HG02678 (cell line): ENCODE results near the gene ALKBH1.
"Not testable (repeated sequence)": the region's sequence is repeated elsewhere in the genome, so short reads cannot be mapped to it uniquely, and the experiment has no call there.

ENCODE experiments used
- ATAC-seq: cut with Tn5 transposase; IDR thresholded peaks from one replicate; pipeline ENCODE4 v1.9.1; 2021; ENCODE audit warnings: mild to moderate bottlenecking, moderate library complexity; ENCODE audit not compliant: unreplicated experiment

The ALKBH1 gene

DNA sequence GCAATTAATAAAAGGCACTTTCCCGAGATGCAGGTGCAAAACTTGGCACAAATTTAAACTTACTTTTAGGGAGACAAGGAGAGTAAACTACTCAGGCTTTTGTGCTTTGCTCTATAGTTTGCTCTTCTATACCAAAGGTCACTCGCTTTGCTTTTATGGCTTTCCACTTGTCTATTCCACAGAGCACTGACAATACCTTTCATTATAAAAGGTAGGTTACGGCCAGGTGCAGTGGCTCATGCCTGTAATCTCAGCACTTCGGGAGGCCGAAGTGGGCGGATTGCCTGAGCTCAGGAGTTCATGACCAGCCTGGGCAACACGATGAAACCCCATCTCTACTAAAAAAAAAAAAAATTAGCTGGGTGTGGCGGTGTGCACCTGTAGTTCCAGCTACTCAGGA lies 32.9 kb downstream of the ALKBH1 start:
- ATAC-seq, result no peak

DNA sequence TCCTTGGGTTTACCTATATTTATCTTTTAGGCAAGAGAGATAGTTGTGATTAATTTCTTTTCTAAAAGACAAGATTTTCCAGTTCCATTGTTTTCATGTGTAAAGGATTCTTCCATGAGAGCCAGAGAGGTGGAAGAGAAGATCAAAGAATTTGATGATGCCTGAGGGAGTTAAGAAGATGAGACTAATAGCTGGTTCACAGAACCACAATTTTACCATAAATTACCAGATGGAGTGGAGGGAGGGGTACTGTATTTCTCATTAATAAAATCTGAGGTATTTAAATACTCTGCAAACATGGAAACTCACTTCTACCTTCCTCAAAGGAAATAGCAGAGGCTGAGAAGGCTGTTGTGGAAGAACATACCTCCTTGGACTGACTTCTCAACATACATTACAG lies 34.6 kb downstream of the ALKBH1 start:
- ATAC-seq, result no peak

DNA sequence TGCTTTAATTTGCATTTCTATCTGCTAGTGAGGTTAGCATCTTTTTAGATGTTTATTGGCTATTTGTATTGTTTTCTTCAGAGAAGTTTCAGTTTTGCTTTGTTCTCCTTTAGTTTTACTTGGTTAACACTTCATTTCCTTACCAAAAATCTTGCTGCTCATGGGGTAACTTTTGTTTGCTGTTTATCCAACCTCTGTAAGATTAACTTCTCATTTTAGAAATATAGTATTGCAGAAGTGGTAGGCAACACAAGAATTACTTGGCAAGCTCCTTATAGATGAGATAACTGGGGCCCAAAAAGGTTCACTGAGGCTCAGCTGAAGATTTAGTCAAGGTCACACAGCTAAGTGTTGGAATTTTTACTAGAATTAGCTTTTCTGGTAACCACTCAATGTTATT lies 40.5 kb downstream of the ALKBH1 start:
- no peak for ATAC-seq

DNA sequence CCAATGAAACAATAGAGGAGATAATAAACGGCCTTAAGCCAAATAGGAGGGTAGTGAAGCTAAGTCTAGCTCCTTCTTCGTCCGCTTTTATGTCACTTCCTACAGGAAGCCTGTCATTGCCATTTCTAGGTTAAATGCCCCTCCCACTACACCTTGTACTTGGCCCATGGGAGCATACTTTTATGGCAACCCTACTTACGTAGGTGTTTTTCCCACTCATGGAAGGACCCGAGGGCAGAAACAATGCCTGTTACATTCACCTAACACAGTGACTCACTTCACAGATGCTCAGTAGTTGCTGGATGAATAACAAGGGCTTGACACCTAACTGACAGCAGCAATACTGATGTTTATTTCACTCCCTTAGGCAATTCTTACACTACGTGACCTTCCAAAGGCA lies 44.5 kb downstream of the ALKBH1 start:
- ATAC-seq, result no peak

DNA sequence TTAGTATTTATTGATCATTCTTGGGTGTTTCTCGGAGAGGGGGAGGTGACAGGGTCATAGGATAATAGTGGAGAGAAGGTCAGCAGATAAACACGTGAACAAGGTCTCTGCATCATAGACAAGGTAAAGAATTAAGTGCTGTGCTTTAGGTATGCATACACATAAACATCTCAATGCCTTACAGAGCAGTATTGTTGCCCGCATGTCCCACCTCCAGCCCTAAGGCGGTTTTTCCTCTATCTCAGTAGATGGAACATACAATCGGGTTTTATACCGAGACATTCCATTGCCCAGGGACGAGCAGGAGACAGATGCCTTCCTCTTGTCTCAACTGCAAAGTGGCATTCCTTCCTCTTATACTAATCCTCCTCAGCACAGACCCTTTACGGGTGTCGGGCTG lies 46.3 kb downstream of the ALKBH1 start:
- ATAC-seq, result not testable (repeated sequence)

DNA sequence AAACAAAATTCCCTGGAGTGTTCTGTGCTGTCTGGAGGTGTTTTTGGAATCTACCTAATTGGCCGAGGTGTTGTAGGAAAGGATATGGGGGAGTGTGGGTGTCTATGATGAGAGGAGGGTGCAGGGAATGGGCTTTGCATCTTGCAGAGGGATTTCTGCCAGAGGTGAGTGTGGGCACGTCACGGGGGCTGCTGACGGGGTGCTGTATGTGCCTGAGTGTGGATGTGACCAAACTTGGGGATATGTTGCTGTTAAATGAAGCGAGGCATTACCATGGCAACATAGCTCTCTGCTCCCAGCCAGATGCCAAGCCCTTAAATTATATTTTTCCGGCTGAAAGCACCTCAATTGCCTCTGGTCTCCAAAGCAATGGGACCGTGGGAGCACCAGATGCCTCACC lies 47.1 kb downstream of the ALKBH1 start:
- no peak for ATAC-seq

DNA sequence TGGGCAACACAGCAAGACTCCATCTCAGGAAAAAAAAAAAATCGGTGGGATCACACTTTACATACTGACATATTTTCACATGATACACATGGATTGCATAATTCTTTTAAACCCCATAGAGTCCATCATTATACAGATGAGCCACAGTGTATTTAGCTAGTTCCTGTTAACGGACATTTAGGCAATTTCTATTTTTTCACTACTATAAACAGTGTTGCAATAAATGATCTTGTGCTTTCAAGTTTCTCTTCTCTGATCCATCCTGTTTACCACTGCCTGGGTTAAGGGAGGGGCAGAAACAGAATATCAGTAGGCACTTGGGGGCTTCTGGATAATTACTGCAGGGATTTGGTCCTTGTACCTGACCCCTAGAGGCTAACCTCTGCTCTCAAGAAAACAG lies 48.0 kb downstream of the ALKBH1 start:
- ATAC-seq, result no peak

DNA sequence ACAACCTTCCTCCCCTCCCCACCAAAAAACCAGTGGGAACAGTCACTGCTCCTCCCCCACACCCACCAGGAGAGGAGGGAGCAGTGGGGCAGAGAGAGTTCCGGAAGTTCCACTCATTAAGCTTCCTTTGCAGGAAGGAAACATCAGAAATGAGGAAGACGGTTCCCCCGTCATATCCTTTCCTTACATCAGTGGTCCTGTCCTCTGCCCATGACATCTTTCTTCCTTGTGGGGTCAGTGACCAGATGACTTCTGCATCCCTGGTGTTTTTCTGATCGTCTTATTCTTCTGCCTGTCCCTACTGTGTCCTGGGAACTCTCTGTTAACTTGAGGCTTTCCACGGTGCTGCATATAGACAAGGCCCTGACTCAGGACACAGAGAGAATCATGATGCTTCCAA lies 50.5 kb downstream of the ALKBH1 start:
- no peak for ATAC-seq

DNA sequence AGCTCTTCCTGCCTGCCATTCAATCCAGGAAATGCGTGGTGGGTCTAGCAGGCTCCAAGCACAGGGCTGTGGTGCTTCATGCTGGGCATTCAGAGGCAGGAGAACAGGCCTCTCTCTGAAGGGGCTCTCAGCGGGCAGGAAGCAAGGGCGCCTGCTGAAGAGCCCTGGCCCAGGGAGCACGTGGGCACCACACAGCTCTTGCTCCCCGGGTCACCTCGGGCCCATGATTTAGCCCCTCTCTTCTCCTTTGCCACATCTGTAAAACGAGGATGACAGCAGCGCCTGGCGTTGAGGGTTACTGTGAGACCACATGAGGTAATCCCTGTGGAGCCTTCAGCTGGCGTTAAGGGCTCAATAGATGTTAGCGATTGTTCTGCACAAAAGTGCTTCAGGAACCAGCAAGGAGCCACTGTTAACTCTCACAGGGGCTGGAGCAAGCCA lies 53.8 kb downstream of the ALKBH1 start:
- ATAC-seq, result no peak

DNA sequence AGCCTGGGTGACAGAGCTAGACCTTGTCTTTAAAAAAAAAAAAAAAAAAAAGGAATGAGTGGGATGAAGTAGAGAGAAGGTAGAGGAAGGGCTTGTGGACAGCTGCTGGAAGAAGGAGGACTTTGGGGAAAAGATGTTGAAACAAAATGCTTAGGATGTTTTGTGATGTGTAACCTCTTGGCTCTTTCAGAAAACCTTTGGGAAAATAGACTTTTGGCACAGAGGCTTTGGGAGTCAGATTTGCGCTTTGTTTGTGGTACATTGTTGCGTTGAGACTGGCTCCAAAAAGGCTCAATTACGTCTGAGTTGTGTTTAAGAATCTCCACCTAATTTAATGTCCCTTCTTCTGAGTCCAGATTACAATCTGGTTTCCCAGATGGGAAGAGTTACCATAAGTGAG lies 58.5 kb downstream of the ALKBH1 start:
- no peak for ATAC-seq

DNA sequence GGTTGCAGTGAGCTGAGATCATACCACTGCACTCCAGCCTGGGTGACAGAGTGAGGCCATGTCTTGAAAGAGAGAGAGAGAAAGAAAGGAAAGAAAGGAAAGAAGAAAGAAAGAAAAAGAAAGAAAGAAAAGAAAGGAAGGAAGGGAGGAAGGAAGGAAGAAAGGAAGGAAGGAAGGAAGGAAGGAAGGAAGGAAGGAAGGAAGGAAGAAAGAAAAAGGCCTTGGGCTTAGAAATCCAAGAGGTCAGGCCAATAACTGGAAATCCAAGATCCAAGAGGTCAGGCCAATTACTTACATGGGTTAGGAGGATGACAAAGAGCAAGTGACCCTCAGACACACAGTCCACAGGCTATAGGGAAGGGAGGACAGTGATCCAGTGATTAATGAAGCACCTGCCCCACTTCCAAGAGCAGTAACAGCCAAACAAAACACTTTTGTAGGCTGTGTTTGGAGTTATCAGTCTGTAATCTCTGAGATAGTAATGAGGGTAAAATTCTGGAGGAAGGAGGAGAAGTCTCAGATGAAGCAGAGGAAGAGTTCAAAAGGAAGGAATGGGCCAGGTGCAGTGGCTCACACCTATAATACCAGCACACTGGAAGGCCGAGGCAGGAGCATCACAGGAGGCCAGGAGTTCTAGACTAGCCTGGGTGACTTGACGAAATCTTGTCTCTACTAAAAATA lies 59.2 kb downstream of the ALKBH1 start:
- no peak for ATAC-seq

DNA sequence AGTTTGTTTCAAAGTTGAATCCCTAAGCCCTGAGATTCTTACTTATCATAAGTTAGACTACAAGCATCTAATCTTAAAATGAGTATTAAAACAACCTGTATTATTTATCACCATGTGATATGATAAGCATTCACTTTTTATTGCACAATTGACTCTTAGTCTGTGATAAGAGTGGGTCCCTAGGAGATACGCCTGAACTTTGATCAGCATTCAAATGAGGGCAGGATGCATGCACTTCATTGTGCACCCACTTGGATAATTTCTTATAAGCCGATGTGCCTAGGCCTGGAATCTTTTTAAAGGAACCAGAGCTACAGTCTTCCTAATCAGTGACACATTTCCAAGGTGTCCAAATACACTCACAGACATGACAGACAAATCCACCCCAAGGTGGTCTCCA lies 60.0 kb downstream of the ALKBH1 start:
- ATAC-seq, result no peak

DNA sequence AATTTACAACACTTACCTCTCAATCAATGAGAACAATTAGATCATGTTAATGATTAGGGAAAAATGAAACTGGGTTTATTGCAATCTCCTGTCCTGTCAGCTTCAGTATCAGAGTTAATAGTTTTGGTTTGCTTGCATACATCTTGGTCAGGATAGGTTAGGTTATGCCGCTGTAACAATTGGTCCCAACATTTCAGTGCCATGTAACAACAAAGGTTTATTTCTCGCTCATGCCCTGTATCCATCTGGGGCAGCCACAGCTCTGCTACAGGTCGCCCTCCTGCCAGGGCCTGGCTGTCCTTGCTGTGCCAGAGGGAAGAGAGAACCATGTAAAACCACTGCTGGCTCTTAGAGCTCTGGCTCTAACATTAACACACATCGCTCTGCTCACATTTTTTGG lies 60.9 kb downstream of the ALKBH1 start:
- no peak for ATAC-seq

DNA sequence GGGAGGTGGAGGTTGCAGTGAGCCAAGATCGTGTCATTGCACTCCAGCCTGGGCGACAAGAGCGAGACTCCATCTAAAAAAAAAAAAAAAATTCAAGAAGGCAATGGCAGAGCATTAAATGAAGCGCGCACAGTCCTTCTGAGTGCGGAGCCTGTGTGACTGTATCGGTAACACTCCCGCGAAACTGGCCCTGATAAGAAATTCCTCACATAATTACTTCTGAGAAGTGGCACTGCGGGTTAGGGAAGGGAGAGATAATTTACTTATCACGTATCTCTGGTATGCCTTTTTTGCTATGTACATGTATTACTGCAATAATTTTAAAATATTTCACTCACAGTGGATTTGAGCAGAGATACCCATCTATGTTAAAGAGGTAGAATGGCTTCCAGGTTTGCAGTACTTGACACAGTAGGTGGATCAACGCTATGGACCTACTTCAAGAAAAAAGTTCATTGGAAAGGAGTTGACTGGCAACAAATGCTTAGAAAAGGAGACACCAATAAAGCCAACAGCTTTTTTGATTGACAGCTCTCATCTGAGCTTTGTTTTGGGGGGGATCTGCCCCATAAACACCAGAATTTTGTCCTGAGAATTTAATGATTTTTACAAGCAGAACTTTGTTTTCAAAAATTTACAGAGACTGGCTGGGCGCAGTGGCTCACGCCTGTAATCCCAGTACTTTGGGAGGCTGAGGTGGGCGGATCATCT lies 62.1 kb downstream of the ALKBH1 start:
- ATAC-seq, result no peak

DNA sequence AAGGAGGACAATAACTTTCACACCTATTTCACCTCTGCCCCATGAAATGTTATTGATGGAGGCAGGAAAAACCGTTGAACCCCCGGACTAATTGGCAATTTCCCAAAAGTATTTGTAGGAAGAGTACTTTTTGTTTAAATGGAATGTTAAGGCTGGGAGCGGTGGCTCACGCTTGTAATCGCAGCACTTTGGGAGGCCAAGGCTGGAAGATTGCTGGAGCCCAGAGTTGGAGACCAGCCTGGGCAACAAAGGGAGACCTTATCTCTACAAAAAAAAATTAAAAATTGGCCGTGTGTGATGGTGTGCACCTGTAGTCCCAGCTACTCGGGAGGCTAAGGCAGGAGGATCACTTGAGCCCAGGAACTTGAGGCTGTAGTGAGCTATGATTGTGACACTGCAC lies 65.4 kb downstream of the ALKBH1 start:
- ATAC-seq, result no peak

DNA sequence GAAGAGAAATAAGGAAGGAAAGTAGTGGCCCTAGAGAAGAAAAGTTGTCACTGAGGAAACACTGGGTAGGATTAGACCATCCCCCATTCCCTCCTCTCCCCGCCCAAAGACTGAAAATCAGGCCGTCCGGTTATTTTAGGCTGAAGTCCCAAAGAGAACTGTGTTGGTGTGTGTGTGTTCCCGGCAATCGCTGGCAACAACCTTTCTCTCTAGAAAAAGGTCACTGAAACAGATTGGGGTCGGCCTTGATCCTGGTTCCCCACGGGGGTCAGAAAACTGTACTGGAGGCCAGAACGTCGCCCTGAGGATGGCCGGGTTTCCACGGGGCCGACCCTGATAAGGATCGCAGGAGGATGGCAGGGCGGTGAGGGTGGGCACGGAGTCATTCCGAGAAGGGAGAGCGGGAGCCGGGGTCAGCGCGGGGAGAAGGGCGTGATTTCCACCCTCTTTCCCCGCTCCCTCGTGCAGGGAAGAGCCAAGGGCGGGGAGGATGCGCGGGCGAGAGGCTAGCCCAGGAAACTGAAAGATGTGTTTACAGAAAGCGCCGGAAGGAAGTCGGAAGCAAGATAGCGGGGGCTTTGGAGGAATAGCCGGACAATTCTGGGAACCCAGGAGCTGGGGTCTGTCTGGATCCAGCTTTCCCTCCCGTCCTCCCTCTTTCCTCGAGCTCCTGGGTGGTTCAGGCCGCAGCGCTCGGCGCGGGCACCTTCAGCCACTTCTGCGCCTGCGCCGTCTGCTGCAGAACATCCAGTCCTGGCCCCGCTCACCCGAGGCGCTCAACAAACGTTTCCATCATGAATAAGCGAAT lies 66.1 kb downstream of the ALKBH1 start:
- ATAC-seq, result no peak

DNA sequence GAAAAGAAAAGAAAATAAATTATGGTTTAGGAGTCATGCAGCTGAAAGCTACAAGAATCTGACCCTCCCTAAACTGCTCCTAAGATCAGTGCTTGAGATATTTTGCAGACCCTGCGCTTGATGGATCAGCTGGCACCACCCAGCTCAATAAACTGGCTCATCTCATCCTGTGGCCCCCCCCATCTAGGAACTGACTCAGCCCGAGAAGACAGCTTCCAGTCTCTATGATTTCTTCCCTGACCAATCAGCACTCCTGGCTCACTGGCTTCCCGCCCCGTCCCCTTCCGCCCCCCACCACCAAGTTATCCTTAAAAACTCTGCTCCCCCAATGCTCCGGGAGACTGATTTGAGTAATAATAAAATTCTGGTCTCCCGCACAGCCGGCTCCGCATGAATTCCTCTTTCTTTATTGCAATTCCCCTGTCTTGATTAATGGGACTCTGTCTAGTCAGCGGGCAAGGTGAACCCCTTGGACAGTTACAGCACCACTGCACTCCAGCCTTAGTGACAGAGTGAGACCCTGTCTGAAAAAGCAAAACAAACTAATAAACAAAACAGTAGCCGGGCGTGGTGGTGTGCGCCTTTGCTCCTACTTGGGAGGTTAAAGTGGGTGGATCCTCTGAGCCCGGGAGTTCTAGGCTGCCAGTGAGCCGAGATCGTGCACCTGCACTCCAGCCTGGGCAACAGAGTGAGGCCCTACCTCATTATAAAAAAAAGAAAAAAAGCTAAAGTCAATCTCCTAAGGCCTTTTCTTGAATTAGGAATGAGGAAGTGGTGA lies 66.9 kb downstream of the ALKBH1 start:
- ATAC-seq, result no peak

DNA sequence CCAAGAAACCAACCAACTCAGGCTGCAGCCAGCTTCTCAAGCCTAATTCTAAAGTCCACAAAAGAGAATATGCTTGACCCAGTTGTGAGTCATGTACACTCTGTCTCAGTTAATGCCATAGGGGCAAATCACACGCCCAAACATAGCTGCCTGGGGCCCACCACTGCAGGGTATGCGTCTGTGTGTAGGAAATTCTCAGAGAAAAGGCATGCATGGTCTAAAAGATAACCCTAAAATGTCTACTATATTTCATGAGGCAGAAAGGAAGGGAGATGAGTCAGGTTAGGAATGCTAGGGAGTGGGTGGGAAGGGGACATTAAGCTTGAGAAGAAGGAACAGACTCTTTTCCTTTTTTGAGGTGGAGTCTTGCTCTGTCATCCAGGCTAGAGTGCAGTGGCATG lies 69.1 kb downstream of the ALKBH1 start:
- ATAC-seq, result no peak

DNA sequence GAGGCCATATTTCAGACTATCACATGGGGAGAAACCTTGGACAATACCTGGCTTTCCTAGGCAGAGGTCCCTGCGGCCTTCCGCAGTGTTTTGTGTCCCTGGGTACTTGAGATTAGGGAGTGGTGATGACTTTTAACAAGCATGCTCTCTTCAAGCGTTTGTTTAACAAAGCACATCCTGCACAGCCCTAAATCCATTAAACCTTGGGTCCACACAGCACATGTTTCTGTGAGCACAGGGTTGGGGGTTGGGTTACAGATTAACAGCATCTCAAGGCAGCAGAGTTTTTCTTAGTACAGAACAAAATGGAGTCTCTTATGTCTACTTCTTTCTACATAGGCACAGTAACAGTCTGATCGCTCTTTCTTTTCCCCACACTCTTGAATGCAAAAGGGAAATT lies 72.0 kb downstream of the ALKBH1 start:
- ATAC-seq, result not testable (repeated sequence)

DNA sequence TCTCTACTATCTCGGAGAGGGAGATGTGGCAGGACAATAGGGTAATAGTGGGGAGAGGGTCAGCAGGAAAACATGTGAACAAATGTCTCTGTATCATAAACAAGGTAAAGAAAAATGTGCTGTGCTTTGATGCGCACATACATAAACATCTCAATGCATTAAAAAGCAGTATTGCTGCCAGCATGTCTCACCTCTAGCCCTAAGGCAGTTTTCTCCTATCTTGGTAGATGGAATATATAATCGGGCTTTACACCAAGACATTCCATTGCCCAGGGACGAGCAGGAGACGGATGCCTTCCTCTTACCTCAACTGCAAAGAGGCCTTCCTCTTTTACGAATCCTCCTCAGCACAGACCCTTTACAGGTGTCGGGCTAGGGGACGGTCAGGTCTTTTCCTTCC lies 72.4 kb downstream of the ALKBH1 start:
- ATAC-seq, result not testable (repeated sequence)

DNA sequence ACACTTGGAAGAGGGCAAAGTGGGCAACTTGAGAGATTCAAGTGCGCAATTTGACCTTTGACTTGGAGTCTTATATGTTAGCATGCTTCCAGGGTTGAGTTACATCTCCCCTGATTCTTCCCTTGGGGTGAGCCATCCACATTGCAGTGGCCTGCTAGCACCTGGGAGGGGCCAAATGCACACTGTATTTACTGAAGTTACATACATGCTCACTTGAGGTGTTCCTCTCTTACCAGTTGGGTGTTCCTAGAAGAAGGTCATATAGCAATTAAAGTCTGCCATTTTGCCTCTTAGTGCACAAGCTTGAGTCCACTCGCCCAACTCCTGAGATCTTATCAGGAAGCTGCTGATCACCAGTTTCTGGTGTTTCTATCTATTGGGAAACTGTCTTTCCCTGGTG lies 77.7 kb downstream of the ALKBH1 start:
- ATAC-seq, result no peak
